Activated T-cell treated with anti-CD3 and anti-CD28 coated beads, Interleukin-2, amount 50 U/mL, for 4 hours (primary cell): ENCODE measurements around the gene KATNIP. TPM values are rescaled to one million over a fixed set of nuclear protein-coding genes. Genes with fewer than 3 reads are reported as not detected.

Source experiments
- ATAC-seq, 2 donors: fragments of 200-7000 bp; cut with Tn5 transposase; one replicate each; pipeline ENCODE4 v1.10.0; 2021
- DNase-seq: peaks from one replicate; pipeline ENCODE4 v3.0.0-alpha.2; 2020
- H3K27me3 Mint-ChIP-seq: one replicate; pipeline ENCODE4 v1.8.0; 2021; ENCODE audit warnings: low read depth, mixed read lengths
- H3K36me3 Mint-ChIP-seq: one replicate; pipeline ENCODE4 v1.8.0; 2022; ENCODE audit warnings: mixed read lengths; ENCODE audit not compliant: insufficient read depth
- H3K4me1 Mint-ChIP-seq: one replicate; pipeline ENCODE4 v1.8.0; 2021; ENCODE audit warnings: low read depth, mixed read lengths
- H3K4me3 Mint-ChIP-seq: one replicate; pipeline ENCODE4 v1.8.0; 2021; ENCODE audit warnings: mild to moderate bottlenecking, moderate library complexity, mixed read lengths
- H3K9me3 Mint-ChIP-seq: one replicate; pipeline ENCODE4 v1.8.0; 2021; ENCODE audit warnings: mixed read lengths
- total RNA-seq, 3 donors: library from RNA; stranded (reverse); gene quantifications; one replicate each; pipeline ENCODE4 v1.2.1, GENCODE V29; 2021

The KATNIP gene
- total RNA-seq: 10 to 100 TPM; 10.7 to 13.5 (median 11.7) TPM

GRCh38 chr16:27549746-27550581, at the start of gene KATNIP, which contains the start of gene GTF3C1:
TSS of gene KATNIP (plus strand) at chr16:27550144. CDS start at chr16:27550171, 27 bp downstream.
TSS of gene GTF3C1 (minus strand) at chr16:27549913. CDS start at chr16:27549890, 23 bp downstream.
- DNase-seq: peak; percentile 100
- H3K9me3 Mint-ChIP-seq: no peaks in the 10 kb centered on the region
- peak; percentile 95 to 98 for ATAC-seq
- peak within 1 kb of the TSS; percentile 99 for H3K4me3 Mint-ChIP-seq
- peaks cover 4% of the 10 kb centered on the region for H3K36me3 Mint-ChIP-seq
- H3K27me3 Mint-ChIP-seq: no peaks in the 10 kb centered on the region
- peaks cover 38% of the 10 kb centered on the region for H3K4me1 Mint-ChIP-seq

DNA sequence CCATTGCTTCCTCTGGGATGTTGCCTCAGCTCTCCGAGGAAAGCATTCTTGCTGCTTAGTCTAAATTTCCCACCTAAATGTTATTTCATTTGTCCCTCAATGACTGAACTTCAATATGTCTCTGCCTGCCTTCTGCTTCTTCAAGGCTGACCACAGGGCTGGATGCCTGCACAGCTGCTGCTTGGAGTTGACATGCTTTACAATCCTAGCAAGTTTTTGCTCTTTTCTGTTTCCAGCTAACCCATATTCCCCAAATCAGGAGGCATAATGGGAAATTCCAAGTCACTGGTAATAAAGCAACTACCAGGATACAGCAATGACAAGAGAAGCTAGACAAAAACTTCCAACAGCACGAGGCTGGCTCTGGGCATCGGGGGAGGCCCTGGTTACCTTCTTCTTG, 49.1 kb upstream of the KATNIP start:
- ATAC-seq (no peak), DNase-seq (no peak)
- H3K4me3 Mint-ChIP-seq: no peak overlapping the region
- H3K9me3 Mint-ChIP-seq: no peaks in the 10 kb centered on the region
- H3K36me3 Mint-ChIP-seq: peaks cover 53% of the 10 kb centered on the region
- no peaks in the 10 kb centered on the region for H3K27me3 Mint-ChIP-seq
- no peaks in the 10 kb centered on the region for H3K4me1 Mint-ChIP-seq

GRCh38 chr16:27503662-27504061, 46.3 kb upstream of the KATNIP start:
- peaks cover 53% of the 10 kb centered on the region for H3K36me3 Mint-ChIP-seq
- H3K27me3 Mint-ChIP-seq: no peaks in the 10 kb centered on the region
- DNase-seq: no peak
- no peaks in the 10 kb centered on the region for H3K4me1 Mint-ChIP-seq
- no peak for ATAC-seq
- H3K4me3 Mint-ChIP-seq: no peak overlapping the region
- no peaks in the 10 kb centered on the region for H3K9me3 Mint-ChIP-seq

- Mint-ChIP-seq H3K4me1 (no peaks in the 10 kb centered on the region), H3K4me3 (no peak overlapping the region), H3K36me3 (peaks cover 54% of the 10 kb centered on the region), H3K9me3 (no peaks in the 10 kb centered on the region), H3K27me3 (no peaks in the 10 kb centered on the region)
- DNase-seq: no peak
- ATAC-seq: no peak
Measured at GRCh38 chr16:27505297-27506236, 44.4 kb upstream of the KATNIP start.

DNA sequence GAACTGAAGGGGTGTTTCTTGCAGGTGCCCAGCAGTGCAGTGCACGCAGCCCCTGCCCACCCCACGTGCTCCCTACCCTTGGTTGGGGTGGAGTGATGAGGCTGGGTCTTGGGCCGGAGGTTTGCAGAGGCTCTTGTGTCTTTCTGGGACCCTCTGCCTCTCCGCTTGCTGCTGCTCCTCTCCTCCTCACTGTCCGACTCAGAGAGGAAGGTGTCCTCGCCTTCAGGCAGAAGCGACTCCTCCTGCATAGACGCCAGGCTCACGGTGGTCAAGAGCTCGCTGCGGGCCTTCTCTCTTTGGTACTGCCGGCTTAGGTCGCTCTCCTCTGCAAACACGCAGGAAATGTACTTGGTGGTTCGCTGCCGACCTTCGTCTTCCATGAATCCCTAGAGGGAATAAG, 43.2 kb upstream of the KATNIP start:
- H3K4me1 Mint-ChIP-seq: no peaks in the 10 kb centered on the region
- no peak overlapping the region for H3K4me3 Mint-ChIP-seq
- no peaks in the 10 kb centered on the region for H3K27me3 Mint-ChIP-seq
- ATAC-seq (no peak), DNase-seq (no peak)
- peaks cover 52% of the 10 kb centered on the region for H3K36me3 Mint-ChIP-seq
- H3K9me3 Mint-ChIP-seq: no peaks in the 10 kb centered on the region

DNA sequence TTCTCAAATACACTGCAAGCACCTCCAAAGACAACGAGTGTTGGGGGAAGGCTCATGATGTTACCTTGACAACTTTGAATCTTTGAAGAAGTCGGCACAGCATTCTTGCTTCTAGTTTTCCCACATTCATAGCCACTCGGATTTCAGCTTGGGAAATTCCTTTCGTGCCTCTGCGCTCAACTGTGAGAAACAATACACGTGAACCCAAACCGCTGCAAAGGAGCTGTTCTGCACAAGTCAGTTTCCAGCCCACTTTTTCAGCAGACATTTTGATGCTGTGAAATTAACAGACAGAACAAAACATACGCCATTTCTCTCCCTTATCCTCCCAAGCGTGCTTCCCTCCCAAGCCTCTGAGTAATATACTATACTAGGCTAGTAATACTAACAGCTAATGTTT, 41.5 kb upstream of the KATNIP start:
- no peaks in the 10 kb centered on the region for H3K9me3 Mint-ChIP-seq
- DNase-seq (no peak), ATAC-seq (no peak)
- H3K4me1 Mint-ChIP-seq: no peaks in the 10 kb centered on the region
- H3K27me3 Mint-ChIP-seq: no peaks in the 10 kb centered on the region
- H3K36me3 Mint-ChIP-seq: peaks cover 50% of the 10 kb centered on the region
- no peak overlapping the region for H3K4me3 Mint-ChIP-seq

GRCh38 chr16:27511657-27512448, 38.1 kb upstream of the KATNIP start:
- no peaks in the 10 kb centered on the region for H3K27me3 Mint-ChIP-seq

GRCh38 chr16:27514806-27515205, 35.1 kb upstream of the KATNIP start:
- no peak for DNase-seq
- H3K27me3 Mint-ChIP-seq: no peaks in the 10 kb centered on the region
- no peaks in the 10 kb centered on the region for H3K9me3 Mint-ChIP-seq
- no peak for ATAC-seq
- H3K36me3 Mint-ChIP-seq: peaks cover 43% of the 10 kb centered on the region
- H3K4me3 Mint-ChIP-seq: no peak overlapping the region
- H3K4me1 Mint-ChIP-seq: no peaks in the 10 kb centered on the region

More at GRCh38 chr16:27511657-27512448, 38.1 kb upstream of the KATNIP start:
- ATAC-seq (no peak), DNase-seq (no peak)
- Mint-ChIP-seq H3K4me3 (no peak overlapping the region), H3K4me1 (no peaks in the 10 kb centered on the region), H3K9me3 (no peaks in the 10 kb centered on the region), H3K36me3 (peaks cover 42% of the 10 kb centered on the region)

GRCh38 chr16:27515874-27516353, 34.0 kb upstream of the KATNIP start:
- ATAC-seq: peak in 1 of 2 donors; percentile 57
- peaks cover 42% of the 10 kb centered on the region for H3K36me3 Mint-ChIP-seq
- H3K4me1 Mint-ChIP-seq: no peaks in the 10 kb centered on the region
- H3K4me3 Mint-ChIP-seq: no peak overlapping the region
- no peak for DNase-seq
- no peaks in the 10 kb centered on the region for H3K9me3 Mint-ChIP-seq
- no peaks in the 10 kb centered on the region for H3K27me3 Mint-ChIP-seq

DNA sequence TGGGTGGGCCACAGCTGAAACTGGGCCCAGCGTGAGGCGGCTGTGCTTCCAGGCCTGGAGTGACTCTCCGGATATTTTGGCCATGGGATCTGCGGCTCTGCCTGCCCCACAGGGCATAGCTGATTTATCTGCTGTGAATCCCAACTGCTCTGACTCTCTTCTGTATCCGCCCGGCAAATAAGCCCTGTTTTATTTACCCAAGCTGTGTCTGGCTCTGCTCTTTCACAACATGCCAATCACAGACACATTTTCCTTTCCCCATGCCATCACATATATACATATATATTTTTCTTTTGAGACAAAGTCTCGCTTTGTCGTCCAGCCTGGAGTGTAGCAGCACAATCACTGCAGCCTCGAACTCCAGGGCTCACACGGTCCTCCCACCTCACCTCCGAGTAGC, 33.6 kb upstream of the KATNIP start:
- no peaks in the 10 kb centered on the region for H3K9me3 Mint-ChIP-seq

DNA sequence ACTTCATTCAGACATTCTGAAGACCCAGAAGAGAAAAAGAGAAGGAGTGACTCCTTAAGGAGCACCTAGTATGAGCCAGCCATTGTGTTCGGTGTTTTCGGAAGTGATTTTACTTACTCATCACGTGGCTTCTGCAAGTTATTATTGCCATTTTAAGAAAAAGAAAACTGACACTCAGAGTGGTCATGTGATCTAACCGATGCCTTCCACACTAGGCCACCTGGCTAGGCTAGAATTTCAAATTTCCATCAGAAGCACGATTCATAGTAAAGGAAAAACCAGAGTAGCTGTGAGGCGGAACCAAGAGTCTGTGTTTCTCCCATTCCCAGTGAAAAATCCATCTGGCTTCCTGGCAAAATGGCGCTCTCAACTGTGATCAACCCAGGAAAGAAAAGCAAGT, 32.3 kb upstream of the KATNIP start:
- Mint-ChIP-seq H3K9me3 (no peaks in the 10 kb centered on the region), H3K36me3 (peaks cover 36% of the 10 kb centered on the region), H3K4me1 (no peaks in the 10 kb centered on the region), H3K27me3 (no peaks in the 10 kb centered on the region), H3K4me3 (no peak overlapping the region)
- DNase-seq (no peak), ATAC-seq (no peak)

More for the DNA sequence above, 33.6 kb upstream of the KATNIP start:
- no peak for ATAC-seq
- no peaks in the 10 kb centered on the region for H3K4me1 Mint-ChIP-seq
- peaks cover 37% of the 10 kb centered on the region for H3K36me3 Mint-ChIP-seq
- no peak for DNase-seq
- no peaks in the 10 kb centered on the region for H3K27me3 Mint-ChIP-seq
- no peak overlapping the region for H3K4me3 Mint-ChIP-seq

- no peaks in the 10 kb centered on the region for H3K4me1 Mint-ChIP-seq
- no peaks in the 10 kb centered on the region for H3K9me3 Mint-ChIP-seq
- H3K27me3 Mint-ChIP-seq: no peaks in the 10 kb centered on the region
- ATAC-seq: no peak
- H3K36me3 Mint-ChIP-seq: peaks cover 32% of the 10 kb centered on the region
- no peak for DNase-seq
- no peak overlapping the region for H3K4me3 Mint-ChIP-seq
Measured at GRCh38 chr16:27518226-27518625, 31.7 kb upstream of the KATNIP start.

DNA sequence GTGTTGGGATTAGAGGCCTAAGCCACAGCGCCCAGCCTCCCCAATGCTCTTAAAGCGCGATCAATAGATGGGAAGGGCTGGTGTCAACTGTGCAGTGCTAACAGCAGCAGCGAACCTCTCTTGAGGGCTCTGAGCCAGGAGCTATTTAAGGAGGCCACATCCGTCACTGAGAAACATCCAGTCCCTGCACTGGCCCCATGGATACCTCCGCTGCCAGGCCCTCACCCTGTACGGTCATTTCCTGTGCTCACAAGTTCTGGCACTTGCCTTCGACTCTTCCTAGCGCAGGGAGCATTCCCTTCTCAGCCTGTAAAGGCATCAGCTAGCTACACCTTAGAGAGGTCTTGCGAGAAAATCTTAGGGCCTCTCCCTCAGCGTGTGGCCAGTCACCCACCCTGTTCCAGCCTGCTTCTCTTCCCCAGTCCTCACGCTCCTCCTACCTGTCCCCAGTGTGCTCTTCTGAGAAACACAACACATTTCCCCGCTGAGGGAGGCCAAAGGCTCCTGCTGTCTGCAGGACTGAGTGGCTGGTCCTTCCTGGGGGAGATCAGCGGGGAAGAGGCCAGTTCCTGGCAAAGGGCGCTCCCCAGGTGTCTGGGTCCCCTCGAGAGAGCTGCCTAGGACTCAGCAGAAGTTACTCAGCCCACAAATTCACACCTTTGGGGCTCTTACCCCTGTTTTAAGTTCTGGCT, 28.8 kb upstream of the KATNIP start:
- no peak overlapping the region for H3K4me3 Mint-ChIP-seq
- peaks cover 37% of the 10 kb centered on the region for H3K36me3 Mint-ChIP-seq
- H3K9me3 Mint-ChIP-seq: no peaks in the 10 kb centered on the region
- DNase-seq: no peak
- ATAC-seq: no peak
- H3K4me1 Mint-ChIP-seq: no peaks in the 10 kb centered on the region
- no peaks in the 10 kb centered on the region for H3K27me3 Mint-ChIP-seq
